ENCODE data around the gene POTEC.
"Not testable (repeated sequence)": the region's sequence is repeated elsewhere in the genome, so short reads cannot be mapped to it uniquely, and the experiment has no call there.

- not testable (repeated sequence) for TF ChIP-seq POLR2A, CTCF, POLR2AphosphoS5 (IDR thresholded peaks at IDR 0.05)
Measured at GRCh38 chr18:14543446-14543964, at the start of gene POTEC.

All from upper lobe of left lung (tissue), 4 donors.